ENCODE results near the gene AJAP1.

The AJAP1 gene

DNA sequence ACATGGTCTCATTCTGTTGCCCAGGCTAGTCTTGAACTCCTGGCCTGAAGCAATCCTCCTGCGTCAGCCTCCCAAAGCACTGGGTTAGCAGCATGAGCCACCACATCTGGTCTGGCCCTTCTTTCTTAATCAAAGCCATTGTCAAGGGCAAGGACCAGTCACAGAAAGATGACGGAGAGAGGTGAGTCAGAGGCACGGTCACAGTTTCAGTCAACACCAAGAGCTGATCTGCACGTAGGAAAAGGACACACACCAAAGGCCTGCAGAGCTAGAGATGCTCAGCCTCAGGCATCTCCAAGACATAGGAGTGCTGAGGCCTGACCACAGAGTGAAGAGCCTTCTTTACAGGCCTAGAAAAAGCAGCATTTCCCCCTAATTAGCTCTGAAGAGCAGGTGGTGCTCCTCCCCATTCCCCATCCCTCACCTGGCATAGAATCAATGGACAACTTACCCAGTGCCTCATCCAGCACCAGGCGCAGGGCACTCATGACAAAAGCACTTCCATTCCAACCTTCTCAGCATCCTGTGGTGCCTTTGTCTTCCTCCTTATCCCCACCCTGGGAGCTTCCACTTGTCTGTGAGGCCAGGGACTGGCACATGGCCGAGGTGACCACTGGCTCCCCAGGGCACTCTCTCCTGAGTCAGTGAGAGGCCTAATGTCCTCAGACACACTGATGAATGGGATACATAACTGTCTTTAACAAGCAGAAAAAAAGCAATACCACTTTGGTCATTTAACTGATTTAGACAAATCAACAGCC lies 139.8 kb downstream of the AJAP1 start:
- in situ Hi-C loops (cut with MboI; ENCODE audit: low pct_unique_long_range_greater_than_20kb, low sequenced_read_pairs, unreplicated experiment), result no loop called here
- DNase-seq (ENCODE audit: low spot score), result no peak
- TF ChIP-seq, protein P1, sequence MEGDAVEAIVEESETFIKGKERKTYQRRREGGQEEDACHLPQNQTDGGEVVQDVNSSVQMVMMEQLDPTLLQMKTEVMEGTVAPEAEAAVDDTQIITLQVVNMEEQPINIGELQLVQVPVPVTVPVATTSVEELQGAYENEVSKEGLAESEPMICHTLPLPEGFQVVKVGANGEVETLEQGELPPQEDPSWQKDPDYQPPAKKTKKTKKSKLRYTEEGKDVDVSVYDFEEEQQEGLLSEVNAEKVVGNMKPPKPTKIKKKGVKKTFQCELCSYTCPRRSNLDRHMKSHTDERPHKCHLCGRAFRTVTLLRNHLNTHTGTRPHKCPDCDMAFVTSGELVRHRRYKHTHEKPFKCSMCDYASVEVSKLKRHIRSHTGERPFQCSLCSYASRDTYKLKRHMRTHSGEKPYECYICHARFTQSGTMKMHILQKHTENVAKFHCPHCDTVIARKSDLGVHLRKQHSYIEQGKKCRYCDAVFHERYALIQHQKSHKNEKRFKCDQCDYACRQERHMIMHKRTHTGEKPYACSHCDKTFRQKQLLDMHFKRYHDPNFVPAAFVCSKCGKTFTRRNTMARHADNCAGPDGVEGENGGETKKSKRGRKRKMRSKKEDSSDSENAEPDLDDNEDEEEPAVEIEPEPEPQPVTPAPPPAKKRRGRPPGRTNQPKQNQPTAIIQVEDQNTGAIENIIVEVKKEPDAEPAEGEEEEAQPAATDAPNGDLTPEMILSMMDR (IDR thresholded peaks at IDR 0.05; ENCODE audit: extremely low read depth, insufficient read depth, missing control alignments), result no peak

DNA sequence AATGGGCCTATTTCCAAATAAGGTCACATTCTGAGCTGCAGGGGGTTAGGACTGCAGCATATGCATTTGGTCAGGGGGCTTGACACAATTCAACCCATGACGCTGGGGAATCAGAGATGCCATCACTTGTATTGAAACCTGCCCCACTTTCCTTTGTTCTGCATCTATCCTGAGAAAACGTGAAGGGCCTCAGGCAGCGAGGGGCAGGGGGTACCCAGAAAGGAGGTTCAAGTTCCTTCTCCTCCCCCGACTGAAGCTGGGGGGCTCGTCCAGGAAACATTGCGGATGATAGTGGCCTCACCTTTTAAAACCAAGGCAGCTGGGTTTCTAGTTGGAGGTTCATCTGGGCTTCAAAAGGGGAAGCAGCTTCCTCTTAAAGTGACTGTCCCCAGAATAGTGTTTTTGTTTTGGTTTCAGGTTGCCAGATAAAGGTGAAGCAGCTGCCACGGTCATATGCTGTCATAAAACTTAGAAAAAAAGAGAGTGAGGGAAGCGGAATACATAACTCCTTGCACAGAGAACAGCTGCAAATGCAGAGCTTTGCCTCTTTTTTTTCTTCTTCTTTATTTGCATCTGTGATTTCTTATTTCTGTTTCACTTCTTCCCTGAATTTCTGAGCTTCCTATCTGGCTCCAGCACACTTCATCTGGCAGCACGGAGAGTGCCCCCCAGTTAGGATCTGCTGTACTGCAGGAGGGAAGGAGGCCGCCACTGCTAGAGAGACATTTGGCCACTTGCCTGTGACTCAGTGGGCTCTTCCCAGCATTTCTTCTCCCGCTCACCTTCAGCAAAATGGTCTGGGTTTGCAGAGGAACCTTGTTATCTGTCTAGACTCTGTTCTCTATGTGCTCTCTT lies 142.0 kb downstream of the AJAP1 start:
- DNase-seq (ENCODE audit: low spot score), result peak; percentile 30

DNA sequence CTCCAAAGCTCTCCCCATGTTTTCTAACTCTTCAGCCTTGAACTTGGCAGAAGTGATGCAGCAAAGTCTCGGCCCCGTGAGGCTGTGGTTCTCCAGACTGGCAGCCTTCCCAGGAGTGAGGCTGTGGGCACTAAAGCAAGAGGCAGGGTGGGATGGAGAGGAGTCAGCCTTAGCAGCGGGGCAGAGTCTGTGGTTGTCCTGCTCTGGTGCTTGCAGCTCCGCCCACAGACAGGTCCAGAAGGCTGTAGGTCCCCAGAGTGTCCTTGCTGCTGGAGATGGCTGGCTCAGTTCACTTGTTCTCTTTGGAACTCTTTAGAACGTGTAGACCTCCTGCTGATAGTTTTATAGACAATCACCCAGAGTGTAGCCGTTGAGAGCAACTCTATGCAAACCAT lies 142.6 kb downstream of the AJAP1 start:
- DNase-seq (ENCODE audit: low spot score), result no peak
- in situ Hi-C loops (cut with MboI; ENCODE audit: low pct_unique_long_range_greater_than_20kb, low sequenced_read_pairs, unreplicated experiment), result no loop called here
- TF ChIP-seq, protein P1 (IDR thresholded peaks at IDR 0.05; ENCODE audit: extremely low read depth, insufficient read depth, missing control alignments), result no peak

More for the DNA sequence above, 142.0 kb downstream of the AJAP1 start:
- in situ Hi-C loops (cut with MboI; ENCODE audit: low pct_unique_long_range_greater_than_20kb, low sequenced_read_pairs, unreplicated experiment), result no loop called here
- TF ChIP-seq, protein P1 (IDR thresholded peaks at IDR 0.05; ENCODE audit: extremely low read depth, insufficient read depth, missing control alignments), result no peak

DNA sequence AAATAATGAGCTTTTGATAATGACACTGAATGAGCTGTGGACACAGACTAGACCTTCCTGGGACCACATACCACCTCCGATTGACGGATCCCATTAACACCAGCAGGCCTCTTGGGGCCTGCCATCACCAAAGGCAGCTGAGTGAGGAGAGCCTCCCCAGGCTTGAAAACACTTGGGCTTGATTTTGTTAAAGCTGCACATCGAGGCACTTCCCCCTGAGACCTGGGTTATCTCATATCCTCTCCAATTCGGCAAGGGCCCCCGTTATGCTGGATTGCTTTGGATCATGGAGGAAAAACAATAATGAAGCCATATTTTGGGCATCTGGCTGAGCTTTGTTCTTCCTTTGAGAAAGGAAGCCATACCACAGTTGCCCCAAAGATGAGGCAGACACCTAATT lies 143.0 kb downstream of the AJAP1 start:
- DNase-seq (ENCODE audit: low spot score), result no peak
- in situ Hi-C loops (cut with MboI; ENCODE audit: low pct_unique_long_range_greater_than_20kb, low sequenced_read_pairs, unreplicated experiment), result no loop called here
- TF ChIP-seq, protein P1 (IDR thresholded peaks at IDR 0.05; ENCODE audit: extremely low read depth, insufficient read depth, missing control alignments), result no peak

DNA sequence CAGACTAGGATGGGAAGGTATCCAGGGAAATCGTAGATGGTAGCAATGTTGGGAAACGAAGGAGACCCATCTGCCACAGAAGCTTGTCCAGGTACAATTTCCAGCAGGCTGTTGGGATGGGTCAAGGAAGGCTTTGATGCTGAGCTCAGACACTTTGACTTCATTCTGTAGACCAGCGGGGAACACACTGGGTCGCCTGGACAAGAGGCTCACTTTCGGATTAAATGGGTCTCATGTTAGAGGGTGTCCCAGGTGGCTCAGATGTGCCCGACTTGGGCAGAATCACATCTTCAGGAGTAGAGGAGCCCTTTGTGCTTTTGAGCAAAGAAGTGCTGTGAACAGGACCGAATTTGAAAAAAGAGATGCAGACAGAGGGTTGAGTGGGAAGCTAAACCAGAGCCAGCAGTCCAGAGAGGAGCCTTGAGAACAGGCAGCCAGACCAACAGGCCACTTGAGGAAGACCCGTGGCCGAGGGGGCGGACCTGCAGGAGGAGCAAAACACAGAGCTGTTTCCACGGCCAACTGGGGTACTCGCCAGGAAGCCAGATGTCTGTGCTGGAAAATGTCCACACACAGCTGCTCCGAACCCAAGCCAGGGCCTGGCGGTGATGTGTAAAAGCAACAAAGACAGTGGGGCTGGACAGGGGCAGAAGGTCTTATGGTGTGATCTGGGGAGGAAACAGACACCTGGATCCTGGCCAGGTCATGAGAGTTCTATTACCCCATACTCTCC lies 146.9 kb downstream of the AJAP1 start:
- DNase-seq (ENCODE audit: low spot score), result no peak
- in situ Hi-C loops (cut with MboI; ENCODE audit: low pct_unique_long_range_greater_than_20kb, low sequenced_read_pairs, unreplicated experiment), result no loop called here
- TF ChIP-seq, protein P1 (IDR thresholded peaks at IDR 0.05; ENCODE audit: extremely low read depth, insufficient read depth, missing control alignments), result no peak

DNA sequence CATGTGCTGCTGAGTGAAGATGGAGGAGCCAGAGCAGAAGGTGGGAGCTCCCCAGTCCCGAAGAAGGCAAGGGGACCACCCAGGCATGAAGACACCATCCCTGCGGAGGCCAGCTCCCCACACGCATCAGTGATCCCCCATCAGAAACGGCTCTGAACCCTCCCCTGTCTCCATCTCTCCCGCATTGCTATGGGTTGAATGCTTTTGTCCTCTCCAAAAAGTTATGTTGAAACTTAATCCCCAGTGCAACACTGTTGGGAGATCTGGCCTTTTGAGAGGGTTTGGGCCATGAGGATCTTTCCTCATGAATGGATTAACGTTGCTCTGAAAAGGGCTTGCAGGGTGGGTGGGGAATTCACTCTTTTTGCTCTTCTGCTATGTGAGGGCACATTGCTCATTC lies 147.6 kb downstream of the AJAP1 start:
- DNase-seq (ENCODE audit: low spot score), result no peak
- in situ Hi-C loops (cut with MboI; ENCODE audit: low pct_unique_long_range_greater_than_20kb, low sequenced_read_pairs, unreplicated experiment), result no loop called here

More for the DNA sequence above, 147.6 kb downstream of the AJAP1 start:
- TF ChIP-seq, protein P1 (IDR thresholded peaks at IDR 0.05; ENCODE audit: extremely low read depth, insufficient read depth, missing control alignments), result no peak
